Activated CD8-positive, alpha-beta memory T cell treated with anti-CD3 and anti-CD28 coated beads, Interleukin-2, amount 50 U/mL, for 48 hours (primary cell): ENCODE data around the gene GGTLC1.
"Not testable (repeated sequence)": the region's sequence is repeated elsewhere in the genome, so short reads cannot be mapped to it uniquely, and the experiment has no call there.

Experiments used
- DNase-seq: peaks from one replicate; pipeline ENCODE4 v3.0.0-alpha.2; 2020

The GGTLC1 gene

DNA sequence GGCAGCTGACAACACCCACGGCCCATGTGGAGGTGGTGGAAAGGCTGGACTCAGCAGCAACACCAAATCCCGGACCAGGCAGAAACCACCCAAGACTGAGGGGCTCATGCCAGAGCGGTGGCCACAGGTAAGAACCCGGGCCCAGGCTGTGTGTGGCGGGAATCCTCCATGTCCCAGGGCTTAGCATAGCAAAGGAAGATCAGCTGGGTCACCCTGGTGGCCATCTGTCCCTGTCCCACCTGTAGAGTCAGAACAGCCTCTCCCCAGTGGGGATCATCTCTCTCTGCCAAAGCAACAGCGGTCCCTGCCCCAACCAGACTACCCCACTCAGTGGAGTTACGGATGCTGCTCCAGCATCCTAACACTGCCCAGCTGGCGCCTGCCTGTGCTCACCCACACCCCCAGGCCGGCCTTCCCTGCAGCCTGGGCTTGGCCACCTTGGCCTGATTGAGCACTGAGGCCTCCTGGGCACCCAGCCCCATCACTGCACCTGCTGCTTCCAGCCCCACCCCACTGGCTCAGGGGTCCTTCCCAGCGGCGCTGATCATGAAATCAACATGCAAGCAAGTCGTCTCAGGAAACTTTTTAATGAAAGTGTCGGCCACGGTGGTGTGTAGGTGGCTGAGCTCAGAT is 5.5 kb upstream of the GGTLC1 start:
- not testable (repeated sequence) for DNase-seq

DNA sequence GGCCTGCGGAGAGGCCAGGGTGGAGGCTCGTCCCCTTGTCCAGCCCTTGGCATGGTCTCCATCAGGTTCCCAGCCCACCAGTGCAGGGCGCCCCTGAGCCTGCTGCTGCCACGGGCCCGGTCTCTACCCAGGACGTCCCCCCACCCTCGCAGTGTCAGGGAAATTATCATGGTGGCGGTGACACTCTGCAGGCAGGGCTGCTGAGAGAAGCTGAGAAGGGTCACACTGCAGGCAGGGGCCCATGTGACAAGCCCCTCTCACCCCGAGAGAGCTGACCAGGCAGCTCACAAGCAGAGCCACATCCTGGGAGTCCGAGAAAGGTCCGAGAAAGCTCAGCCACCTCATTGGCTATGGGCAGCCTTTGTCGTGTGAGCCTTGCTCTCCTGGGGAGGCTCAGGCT is 4.9 kb upstream of the GGTLC1 start:
- not testable (repeated sequence) for DNase-seq

- DNase-seq, result not testable (repeated sequence)
Measured at GRCh38 chr20:23990296-23990695, 1.7 kb upstream of the GGTLC1 start.

- peak; percentile 28 for DNase-seq
Measured at GRCh38 chr20:23988966-23989365, 387 bp upstream of the GGTLC1 start.

DNA sequence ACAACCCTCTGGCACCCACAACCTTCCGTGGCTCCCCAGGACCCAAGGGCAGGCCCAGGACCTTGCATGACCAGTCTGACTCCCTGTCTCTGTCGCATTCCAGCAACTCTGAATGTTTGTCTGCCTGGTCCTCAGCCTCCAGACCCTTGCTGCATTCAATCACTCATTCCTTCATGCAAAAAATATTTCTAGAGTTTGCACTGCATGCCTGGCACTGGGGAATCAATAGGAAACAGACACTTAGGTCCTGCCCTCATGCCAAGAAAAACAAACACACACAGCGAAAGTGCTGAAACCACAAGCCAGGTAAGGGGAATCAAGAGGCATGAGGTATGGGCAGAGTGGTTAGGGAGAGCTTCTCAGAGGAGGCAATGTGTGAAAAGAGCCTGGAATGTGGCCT is 1.9 kb downstream of the GGTLC1 start:
- DNase-seq, result not testable (repeated sequence)

DNA sequence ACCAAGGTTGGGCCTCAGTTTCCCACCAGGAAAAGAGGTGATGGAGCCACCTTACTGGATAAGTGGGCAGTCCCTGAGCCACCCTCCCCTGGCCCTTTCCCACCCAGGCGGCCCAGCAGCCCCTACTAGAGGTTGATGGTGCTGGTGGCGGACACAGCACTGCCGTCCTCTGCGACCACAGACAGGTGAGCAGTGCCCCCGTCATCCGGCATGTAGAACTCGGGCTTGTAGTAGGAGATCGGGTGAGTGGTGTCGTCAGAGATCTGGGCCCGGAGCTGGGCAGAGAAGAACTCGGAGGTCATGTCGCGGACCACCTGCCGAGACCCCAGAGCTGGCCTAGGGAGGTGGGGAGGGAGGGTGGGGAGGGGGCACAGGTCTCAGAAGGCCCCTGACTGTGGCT is 2.3 kb downstream of the GGTLC1 start:
- DNase-seq, result not testable (repeated sequence)

DNA sequence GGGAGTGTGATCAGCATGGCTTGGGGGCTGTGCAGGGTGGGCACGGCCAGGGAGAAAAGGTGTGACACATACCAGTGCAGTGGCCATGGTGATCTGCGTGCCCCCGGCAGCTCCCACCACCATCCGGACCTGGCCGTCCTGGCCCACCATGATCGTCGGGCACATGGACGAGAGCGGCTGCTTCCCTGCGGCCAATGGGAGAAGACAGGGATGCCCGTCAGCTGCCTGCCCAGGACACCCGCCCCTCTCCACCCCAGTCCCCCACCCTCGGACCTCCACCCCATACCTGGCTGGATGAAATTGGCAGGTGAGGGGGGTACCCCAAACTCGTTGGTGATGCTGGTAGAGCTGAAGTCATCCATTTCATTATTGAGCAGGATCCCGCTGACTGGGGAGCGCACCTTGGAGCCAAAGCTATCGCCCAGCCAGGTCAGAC is 2.8 kb downstream of the GGTLC1 start:
- not testable (repeated sequence) for DNase-seq

GRCh38 chr20:23985066-23985789 is 3.4 kb downstream of the GGTLC1 start:
- not testable (repeated sequence) for DNase-seq

DNA sequence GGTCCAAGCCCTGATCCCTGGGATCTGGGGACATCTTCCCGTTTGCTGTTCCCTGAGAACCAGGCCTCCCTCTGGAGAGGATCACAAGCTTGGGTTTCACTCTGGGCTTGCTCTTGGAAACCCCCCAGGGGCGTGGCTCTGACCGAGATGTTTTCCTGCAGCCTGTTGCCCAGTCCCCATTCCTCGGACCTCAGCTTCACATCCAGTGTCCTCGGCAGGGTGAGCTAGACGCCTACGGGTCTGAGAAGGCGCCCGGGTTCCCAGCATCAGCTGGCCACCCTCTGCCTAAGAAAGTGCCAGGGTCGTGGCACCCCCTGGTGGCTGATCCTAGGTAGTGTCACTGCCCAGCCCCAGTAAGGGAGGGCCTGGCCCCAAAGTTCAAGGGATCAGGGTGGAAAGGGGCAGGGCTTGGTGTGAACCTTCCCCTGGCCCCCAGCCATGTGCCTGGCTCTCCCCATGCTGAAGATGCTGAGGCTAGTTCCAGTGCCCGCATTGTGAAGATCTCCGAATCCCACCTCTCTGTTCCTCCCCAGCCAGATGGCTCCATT is 4.0 kb downstream of the GGTLC1 start:
- not testable (repeated sequence) for DNase-seq

- DNase-seq, result not testable (repeated sequence)
Measured at GRCh38 chr20:23982112-23983018, 6.2 kb downstream of the GGTLC1 start.

DNA sequence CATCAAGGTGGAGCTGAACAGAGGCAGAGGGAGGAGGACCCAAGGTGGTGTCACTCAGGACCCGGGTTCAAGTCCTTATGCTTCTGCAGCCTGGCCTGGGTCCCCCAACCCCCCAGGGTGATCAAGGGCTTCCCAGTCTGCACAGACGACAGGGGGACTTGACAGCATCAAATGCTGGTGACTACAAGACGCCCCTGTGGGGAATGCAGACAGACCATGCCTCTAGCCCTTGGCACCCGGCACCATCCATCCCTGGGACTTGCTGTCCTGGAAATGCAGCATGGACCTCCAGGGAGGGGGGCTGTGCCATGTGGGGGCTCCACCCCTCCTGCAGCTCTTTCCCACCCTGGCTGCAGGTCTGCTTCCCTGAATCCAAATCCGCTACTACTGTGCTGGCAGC is 7.1 kb downstream of the GGTLC1 start:
- DNase-seq, result not testable (repeated sequence)

GRCh38 chr20:23981014-23981413 is 7.6 kb downstream of the GGTLC1 start:
- not testable (repeated sequence) for DNase-seq

DNA sequence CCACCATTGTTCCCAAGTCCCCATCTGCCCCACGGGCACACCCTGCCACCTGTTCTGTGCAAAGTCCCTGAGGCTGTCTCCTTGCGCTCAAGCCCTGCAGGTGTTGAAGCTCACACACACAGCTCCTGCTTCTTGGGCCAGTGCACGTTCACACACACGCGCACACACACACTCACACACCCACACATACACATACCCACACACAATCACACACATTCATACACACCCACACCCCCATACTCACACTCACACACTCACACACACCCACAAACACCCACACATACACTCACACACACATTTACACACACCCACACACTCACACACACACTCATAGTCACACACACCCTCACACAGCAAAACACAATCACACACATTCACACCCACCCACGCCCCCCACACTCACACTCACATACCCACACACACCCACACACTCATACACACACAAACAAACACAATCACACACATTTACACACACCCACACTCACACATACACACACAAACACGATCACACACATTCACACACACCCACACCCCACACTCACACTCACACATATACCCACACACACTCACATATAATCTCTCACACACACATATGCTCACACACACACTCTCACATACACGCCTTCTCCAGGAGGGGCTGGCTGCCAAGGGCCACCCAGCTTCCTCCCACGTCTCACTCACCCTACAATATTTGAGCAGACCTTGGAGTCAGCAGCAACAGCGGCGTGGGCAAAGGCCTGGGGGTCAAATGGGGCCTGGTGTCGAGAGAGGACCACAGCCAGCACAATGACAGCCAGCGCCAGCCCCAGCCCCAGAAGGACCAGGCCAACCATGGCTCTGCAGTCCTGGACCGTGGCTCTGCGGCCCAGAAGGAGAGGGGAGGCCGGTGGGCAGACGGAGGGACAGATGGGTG is 8.4 kb downstream of the GGTLC1 start:
- not testable (repeated sequence) for DNase-seq

DNA sequence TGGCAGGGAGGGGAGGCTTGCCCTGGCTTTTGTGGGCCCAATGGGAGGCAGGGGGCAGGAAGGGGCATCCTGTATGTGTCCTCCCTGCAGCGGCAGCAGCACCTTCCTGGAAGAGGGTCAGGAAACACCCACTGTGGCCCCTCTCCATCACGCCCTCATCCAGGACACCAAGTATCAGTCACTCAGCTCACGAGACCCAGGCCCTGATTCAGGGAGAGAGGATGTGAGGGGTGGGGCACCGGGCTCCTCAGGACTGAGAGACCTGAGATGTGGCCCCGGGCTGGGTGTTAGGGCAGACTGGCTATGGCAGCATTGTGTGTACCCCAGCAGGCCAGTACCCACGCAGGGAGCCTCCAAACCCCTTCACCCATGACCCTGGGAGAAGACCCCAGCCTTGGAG is 9.2 kb downstream of the GGTLC1 start:
- DNase-seq, result not testable (repeated sequence)

- not testable (repeated sequence) for DNase-seq
Measured at GRCh38 chr20:23978457-23978856, 10.1 kb downstream of the GGTLC1 start.

GRCh38 chr20:23974966-23975365 is 13.6 kb downstream of the GGTLC1 start:
- DNase-seq, result no peak

DNA sequence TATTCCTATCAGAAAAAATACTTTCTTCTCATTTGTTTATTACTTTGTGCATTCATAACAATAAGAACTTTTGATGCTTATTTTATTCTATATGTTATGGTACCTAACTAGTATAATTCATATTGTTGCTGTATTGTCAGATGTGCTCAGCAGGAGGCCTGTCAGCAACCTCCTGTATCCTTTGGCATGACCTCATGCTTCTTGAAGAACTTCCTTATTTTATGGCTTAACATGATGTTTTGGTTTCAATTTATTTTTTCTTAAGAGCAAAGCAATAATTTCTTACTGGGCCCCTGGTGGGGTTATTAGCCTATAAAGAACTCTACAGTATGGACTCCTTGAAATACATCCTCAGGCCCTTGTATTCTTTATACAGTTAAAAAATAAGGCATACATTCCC is 17.3 kb downstream of the GGTLC1 start:
- DNase-seq, result no peak

GRCh38 chr20:23970049-23970448 is 18.5 kb downstream of the GGTLC1 start:
- DNase-seq, result no peak

DNA sequence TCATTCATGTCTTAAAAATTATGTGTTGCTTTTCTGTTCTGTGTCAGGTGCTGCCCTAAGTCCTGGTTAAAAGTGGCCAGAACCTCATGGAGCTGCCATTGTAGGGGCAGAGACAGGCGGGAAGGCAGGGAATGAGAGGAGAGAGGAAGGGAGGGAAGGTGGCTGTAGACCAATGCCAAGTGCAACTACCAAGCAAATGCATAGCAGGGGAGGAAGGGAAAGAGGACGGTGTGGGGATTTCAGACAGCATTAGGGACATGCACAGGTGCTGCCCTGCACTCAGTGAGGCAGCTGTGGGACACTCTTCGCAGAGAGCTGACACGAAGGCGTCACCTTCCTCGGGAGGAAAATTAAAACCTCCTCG is 21.0 kb downstream of the GGTLC1 start:
- no peak for DNase-seq

DNA sequence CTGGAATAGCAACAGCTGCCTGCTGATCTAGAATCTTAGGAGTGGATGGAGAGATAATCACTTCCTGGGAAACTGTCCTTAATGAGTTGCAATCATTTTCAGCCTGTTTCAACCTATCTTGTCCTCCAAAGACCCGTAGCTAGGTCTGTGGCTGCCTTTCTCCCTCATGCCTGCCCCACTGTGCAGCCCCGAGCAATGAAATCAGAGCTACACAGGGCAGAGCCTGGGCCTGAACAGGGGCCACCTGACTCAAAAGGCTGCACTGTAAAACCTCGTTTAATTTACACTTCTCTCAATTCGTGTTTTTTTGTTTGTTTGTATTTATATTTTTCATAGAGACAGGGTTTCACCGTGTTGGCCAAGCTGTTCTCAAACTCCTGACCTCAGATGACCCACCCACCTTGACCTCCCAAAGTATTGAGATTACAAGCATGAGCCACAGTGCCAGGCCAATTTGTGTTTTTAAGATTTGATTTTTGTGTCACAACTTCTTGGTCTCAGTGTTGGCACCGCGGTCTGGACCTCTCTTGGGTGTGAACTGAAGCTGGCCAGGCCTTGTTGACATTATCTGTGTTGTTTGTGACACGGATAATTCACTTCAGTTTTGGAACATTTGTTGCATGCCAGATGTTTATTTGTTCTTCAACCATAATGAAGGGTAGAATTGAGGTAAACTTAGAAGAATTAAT is 21.5 kb downstream of the GGTLC1 start:
- no peak for DNase-seq

DNA sequence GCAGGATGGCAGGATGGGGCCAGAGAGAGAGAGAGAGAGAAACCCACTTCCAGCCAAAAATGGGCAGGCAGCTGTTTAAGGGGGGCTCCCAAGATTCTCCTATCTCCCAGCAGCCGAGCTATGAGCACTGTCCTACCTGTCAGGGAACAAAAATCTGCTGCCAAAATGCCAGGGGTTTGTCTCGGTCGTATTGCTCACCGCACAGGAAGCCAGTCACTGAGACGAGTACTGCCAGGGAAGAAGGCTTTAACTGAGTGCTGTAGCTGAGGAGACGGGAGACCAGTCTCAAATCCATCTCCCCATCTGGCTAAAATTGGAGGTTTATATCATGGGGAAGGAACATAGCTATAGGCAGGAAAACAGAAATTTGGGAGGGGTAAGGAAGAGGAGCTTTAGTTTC is 22.3 kb downstream of the GGTLC1 start:
- no peak for DNase-seq
